ENCODE results near the gene QPRT. TPM values are rescaled to one million over a fixed set of nuclear protein-coding genes. Genes with fewer than 3 reads are reported as not detected.
A peak's percentile ranks its signal among the peaks of the same experiment; 100 is the strongest.

The QPRT gene
- total RNA-seq, 1 donor from 2014 or later, result 20.8 TPM

DNA sequence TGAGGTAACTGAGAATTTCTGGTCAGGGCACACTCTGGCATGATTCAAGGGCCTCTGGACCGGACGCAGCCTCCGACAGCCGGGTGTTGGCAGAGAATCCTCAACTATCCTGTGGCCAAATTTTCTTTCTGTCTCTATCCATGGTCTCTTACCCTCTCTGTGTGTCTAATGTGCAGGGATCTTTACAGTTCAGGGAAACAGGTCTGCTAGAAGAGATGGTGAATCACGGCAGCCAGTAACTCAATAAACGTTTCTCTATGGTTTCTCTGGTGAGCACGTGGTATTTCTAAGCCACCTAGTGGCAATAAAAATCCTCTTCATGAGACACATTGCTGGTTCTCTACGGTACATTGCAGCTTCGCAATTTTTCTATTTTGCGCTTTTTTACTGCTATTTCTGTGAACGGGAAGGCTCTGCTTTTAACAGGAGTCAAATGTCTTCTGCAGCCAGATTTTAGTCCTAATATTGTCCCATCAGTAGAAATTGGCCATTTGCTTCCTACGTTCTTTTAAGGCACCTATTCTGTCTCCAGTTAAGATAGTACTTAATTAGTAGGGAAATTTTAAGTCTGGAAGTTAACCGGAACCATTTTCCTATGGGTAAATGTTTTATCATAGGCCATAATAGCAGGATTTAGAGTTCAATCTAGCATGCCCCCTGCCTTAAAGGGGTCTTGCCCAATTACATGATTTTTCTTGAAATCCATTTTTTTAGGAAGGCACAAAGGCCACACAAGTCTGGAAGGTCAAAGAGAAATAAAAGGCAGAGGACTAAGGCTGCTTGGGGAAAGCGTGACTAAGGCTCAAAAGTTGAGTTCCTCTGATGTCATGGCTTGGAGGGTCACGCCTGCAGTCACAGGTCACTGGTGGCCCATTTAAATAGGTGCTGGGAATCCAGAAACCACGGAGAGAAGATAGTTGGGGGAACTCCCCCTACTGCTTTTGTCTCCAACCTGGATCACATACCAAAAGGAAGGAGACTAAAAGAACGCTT, 31.5 kb downstream of the QPRT start:
- no peak for DNase-seq
- Histone ChIP-seq H3K9me3 (replicated peaks) (no peaks in the 10 kb centered on the region), H3K4me1 (peaks cover 3% of the 10 kb centered on the region), H3K4me3 (no peak overlapping the region), H3K27me3 (ENCODE audit: low read depth) (no peaks in the 10 kb centered on the region), H3K36me3 (no peaks in the 10 kb centered on the region), H3K27ac (replicated peaks) (no peak overlapping the region)
- TF ChIP-seq, protein P1, sequence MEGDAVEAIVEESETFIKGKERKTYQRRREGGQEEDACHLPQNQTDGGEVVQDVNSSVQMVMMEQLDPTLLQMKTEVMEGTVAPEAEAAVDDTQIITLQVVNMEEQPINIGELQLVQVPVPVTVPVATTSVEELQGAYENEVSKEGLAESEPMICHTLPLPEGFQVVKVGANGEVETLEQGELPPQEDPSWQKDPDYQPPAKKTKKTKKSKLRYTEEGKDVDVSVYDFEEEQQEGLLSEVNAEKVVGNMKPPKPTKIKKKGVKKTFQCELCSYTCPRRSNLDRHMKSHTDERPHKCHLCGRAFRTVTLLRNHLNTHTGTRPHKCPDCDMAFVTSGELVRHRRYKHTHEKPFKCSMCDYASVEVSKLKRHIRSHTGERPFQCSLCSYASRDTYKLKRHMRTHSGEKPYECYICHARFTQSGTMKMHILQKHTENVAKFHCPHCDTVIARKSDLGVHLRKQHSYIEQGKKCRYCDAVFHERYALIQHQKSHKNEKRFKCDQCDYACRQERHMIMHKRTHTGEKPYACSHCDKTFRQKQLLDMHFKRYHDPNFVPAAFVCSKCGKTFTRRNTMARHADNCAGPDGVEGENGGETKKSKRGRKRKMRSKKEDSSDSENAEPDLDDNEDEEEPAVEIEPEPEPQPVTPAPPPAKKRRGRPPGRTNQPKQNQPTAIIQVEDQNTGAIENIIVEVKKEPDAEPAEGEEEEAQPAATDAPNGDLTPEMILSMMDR (IDR thresholded peaks at IDR 0.05; ENCODE audit: borderline replicate concordance), result peak; percentile 73
- intact Hi-C loops (cut with micrococcal nuclease), result no loop called here

DNA sequence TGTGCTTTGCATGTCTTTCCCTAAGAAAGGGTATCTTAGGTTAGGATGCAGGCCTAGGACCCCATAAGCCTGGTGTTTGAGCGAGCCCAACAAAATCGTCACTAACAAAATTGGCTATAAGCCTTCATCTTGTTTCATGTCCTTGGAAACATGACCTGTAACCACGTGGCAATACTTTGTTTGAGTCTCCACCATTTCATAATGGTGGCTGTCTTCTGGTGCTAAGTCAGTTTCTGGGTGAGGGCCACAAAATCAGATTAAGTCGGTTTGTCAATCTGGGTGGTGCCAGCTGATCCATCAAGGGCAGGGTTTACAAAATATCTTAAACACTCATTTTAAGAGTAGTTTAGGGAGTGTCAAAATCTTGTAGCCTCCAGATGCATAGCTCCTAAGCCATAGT, 33.8 kb downstream of the QPRT start:
- intact Hi-C loops (cut with micrococcal nuclease), result no loop called here
- no peak for DNase-seq
- Histone ChIP-seq H3K27ac (replicated peaks) (no peak overlapping the region), H3K4me3 (no peak overlapping the region), H3K36me3 (no peaks in the 10 kb centered on the region), H3K9me3 (replicated peaks) (no peaks in the 10 kb centered on the region), H3K4me1 (peaks cover 3% of the 10 kb centered on the region), H3K27me3 (ENCODE audit: low read depth) (no peaks in the 10 kb centered on the region)
- TF ChIP-seq, protein P1 (IDR thresholded peaks at IDR 0.05; ENCODE audit: borderline replicate concordance), result no peak

DNA sequence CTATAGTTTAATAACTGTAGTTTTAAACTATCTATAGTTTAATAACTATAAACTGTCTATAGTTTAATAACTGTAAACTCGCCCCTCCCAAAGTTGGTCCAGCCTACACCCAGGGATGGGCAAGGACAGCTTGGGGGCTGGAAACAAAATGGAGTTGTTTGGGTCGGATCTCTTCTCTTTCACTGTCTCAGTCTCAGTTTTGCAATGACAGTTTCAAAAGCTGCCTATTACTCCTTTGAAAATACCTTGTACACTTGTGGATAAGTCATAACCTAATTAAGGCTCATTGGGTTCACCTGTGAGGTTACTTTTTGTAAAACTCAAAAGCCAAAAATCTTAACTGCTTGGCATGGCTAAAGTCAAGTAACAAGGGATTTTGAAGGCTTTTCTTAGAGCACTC, 35.4 kb downstream of the QPRT start:
- no peak overlapping the region for H3K27ac ChIP-seq (replicated peaks)
- no peak overlapping the region for H3K4me3 ChIP-seq
- no peak for DNase-seq
- no peaks in the 10 kb centered on the region for H3K36me3 ChIP-seq
- no peaks in the 10 kb centered on the region for H3K27me3 ChIP-seq (ENCODE audit: low read depth)
- intact Hi-C loops (cut with micrococcal nuclease), result no loop called here
- H3K9me3 ChIP-seq (replicated peaks), result no peaks in the 10 kb centered on the region
- TF ChIP-seq, protein P1 (IDR thresholded peaks at IDR 0.05; ENCODE audit: borderline replicate concordance), result no peak
- peaks cover 3% of the 10 kb centered on the region for H3K4me1 ChIP-seq

DNA sequence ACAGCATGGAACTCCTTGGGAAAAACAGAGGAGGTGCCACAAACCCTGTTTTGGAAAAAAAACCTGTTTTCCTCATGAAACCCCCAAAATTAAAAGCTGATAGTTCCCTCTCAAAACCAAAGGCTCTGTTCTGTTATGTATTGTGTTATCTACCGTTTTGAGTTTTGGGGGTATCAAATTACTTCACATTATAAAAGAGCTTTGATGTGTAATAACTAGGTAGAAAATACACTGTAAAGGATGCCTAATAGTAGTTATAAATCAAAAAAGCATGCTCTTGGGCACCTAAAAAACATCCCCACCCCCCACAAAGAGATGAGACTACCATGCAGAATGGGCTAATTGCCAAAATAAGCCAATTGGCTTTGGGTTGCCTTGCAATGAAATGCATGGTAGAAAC, 36.0 kb downstream of the QPRT start:
- H3K36me3 ChIP-seq, result no peaks in the 10 kb centered on the region
- intact Hi-C loops (cut with micrococcal nuclease), result no loop called here
- peaks cover 3% of the 10 kb centered on the region for H3K4me1 ChIP-seq
- H3K27ac ChIP-seq (replicated peaks), result no peak overlapping the region
- no peak for DNase-seq
- TF ChIP-seq, protein P1 (IDR thresholded peaks at IDR 0.05; ENCODE audit: borderline replicate concordance), result no peak
- H3K27me3 ChIP-seq (ENCODE audit: low read depth), result no peaks in the 10 kb centered on the region
- no peak overlapping the region for H3K4me3 ChIP-seq
- no peaks in the 10 kb centered on the region for H3K9me3 ChIP-seq (replicated peaks)

DNA sequence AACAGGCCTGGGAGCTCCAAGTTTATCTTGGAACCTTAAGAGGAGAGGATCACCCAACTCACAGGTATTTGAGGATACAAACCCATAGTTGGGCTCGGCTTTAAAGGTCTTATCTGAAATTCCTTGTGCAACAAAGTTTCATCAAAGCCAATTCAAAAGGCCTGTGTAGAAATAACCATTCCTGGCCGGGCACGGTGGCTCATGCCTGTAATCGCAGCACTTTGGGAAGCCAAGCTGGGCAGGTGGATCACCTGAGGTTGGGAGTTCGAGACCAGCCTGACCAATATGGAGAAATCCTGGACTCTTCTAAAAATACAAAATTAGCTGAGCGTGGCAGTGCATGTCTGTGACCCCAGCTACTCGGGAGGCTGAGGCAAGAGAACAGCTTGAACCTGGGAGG, 38.1 kb downstream of the QPRT start:
- intact Hi-C loops (cut with micrococcal nuclease), result no loop called here
- Histone ChIP-seq H3K4me1 (no peaks in the 10 kb centered on the region), H3K9me3 (replicated peaks) (no peaks in the 10 kb centered on the region), H3K27me3 (ENCODE audit: low read depth) (no peaks in the 10 kb centered on the region), H3K36me3 (no peaks in the 10 kb centered on the region), H3K27ac (replicated peaks) (no peak overlapping the region), H3K4me3 (no peak overlapping the region)
- no peak for DNase-seq
- TF ChIP-seq, protein P1 (IDR thresholded peaks at IDR 0.05; ENCODE audit: borderline replicate concordance), result no peak

Data from left ventricle myocardium inferior (tissue), 1 donor.